HG03520 (cell line): ENCODE data around the gene HMOX1.

Experiments
- ATAC-seq: cut with Tn5 transposase; IDR thresholded peaks from one replicate; pipeline ENCODE4 v1.9.1; 2021; ENCODE audit warnings: mild to moderate bottlenecking, moderate library complexity; ENCODE audit not compliant: unreplicated experiment

Gene HMOX1

GRCh38 chr22:35380537-35381423 is at the start of gene HMOX1:
HMOX1 (plus strand) TSS chr22:35381096; CDS start chr22:35381174, 78 bp downstream.
- peak; percentile 63 for ATAC-seq

GRCh38 chr22:35332278-35332677 is 48.6 kb upstream of the HMOX1 start:
- ATAC-seq, result no peak

GRCh38 chr22:35333220-35333619 is 47.7 kb upstream of the HMOX1 start:
- no peak for ATAC-seq

- ATAC-seq, result no peak
These were observed 46.9 kb upstream of the HMOX1 start for GRCh38 chr22:35334004-35334403.

- ATAC-seq, result no peak
These were observed 45.4 kb upstream of the HMOX1 start for GRCh38 chr22:35335468-35335867.

GRCh38 chr22:35335936-35336781 is 44.7 kb upstream of the HMOX1 start:
- no peak for ATAC-seq

- no peak for ATAC-seq
These were observed 43.0 kb upstream of the HMOX1 start for GRCh38 chr22:35337932-35338331.

GRCh38 chr22:35341090-35341874 is 39.6 kb upstream of the HMOX1 start:
- ATAC-seq, result no peak

- no peak for ATAC-seq
These were observed 38.5 kb upstream of the HMOX1 start for GRCh38 chr22:35342390-35342789.

GRCh38 chr22:35343664-35344550 is 37.0 kb upstream of the HMOX1 start:
- no peak for ATAC-seq

- ATAC-seq, result no peak
These were observed 35.8 kb upstream of the HMOX1 start for GRCh38 chr22:35344956-35345690.

- ATAC-seq, result no peak
These were observed 34.9 kb upstream of the HMOX1 start for GRCh38 chr22:35345808-35346505.

- ATAC-seq, result no peak
These were observed 34.2 kb upstream of the HMOX1 start for GRCh38 chr22:35346596-35347220.

GRCh38 chr22:35347462-35347861 is 33.4 kb upstream of the HMOX1 start:
- no peak for ATAC-seq

GRCh38 chr22:35348026-35348590 is 32.8 kb upstream of the HMOX1 start:
- no peak for ATAC-seq

GRCh38 chr22:35348703-35349102 is 32.2 kb upstream of the HMOX1 start:
- ATAC-seq, result no peak

GRCh38 chr22:35349368-35349703 is 31.6 kb upstream of the HMOX1 start:
- no peak for ATAC-seq
